PFSK-1 (cell line): Measurements from ENCODE around the gene TREX2.

Experiments used
- FOXP2 ChIP-seq: optimal IDR thresholded peaks from 2 replicates; pipeline ENCODE3; 2011; ENCODE audit warnings: borderline replicate concordance, control low read depth, inconsistent platforms; ENCODE audit not compliant: insufficient read depth; ENCODE audit errors: extremely low read length, extremely low read depth
- POLR2AphosphoS5 ChIP-seq: IDR thresholded peaks from 2 replicates; pipeline ENCODE4 v1.6.1; 2012; ENCODE audit warnings: low read depth, mild to moderate bottlenecking, control low read depth, low read length, moderate library complexity
- REST ChIP-seq, 2 experiments: IDR thresholded peaks; 2 replicates each; pipeline versions ENCODE4 v1.6.1 to v1.8.0; 2011 to 2012; ENCODE audit warnings: low read depth in 2 of 2, low read length in 2 of 2, control low read depth in 1 of 2, inconsistent platforms in 1 of 2, mild to moderate bottlenecking in 1 of 2, moderate library complexity in 1 of 2; ENCODE audit not compliant: insufficient read depth in 1 of 2
- SIN3A ChIP-seq: IDR thresholded peaks from 2 replicates; pipeline ENCODE4 v1.6.1; 2012; ENCODE audit warnings: mild to moderate bottlenecking, low read length, moderate library complexity, borderline replicate concordance; ENCODE audit not compliant: insufficient read depth
- TAF1 ChIP-seq: IDR thresholded peaks from 2 replicates; pipeline ENCODE4 v1.6.1; 2012; ENCODE audit warnings: low read length, control low read depth, borderline replicate concordance; ENCODE audit not compliant: insufficient read depth

The TREX2 gene

GRCh38 chrX:153456704-153457103, 10.8 kb upstream of the TREX2 start:
- TF ChIP-seq REST (IDR thresholded peaks at IDR 0.05; ENCODE audit: insufficient read depth in 1 of 2, low read depth in 2 of 2, low read length in 2 of 2): no peak
- no peak for TF ChIP-seq POLR2AphosphoS5
- no peak for TF ChIP-seq TAF1
- no peak for TF ChIP-seq FOXP2
- no peak for TF ChIP-seq SIN3A

- TF ChIP-seq TAF1 (no peak), SIN3A (no peak), FOXP2 (no peak), REST (IDR thresholded peaks at IDR 0.05; ENCODE audit: insufficient read depth in 1 of 2, low read depth in 2 of 2, low read length in 2 of 2) (no peak), POLR2AphosphoS5 (no peak)
These were observed 10.3 kb upstream of the TREX2 start for GRCh38 chrX:153456161-153456560.

GRCh38 chrX:153455571-153455970, 9.7 kb upstream of the TREX2 start:
- TF ChIP-seq REST (IDR thresholded peaks at IDR 0.05; ENCODE audit: insufficient read depth in 1 of 2, low read depth in 2 of 2, low read length in 2 of 2): no peak
- no peak for TF ChIP-seq POLR2AphosphoS5
- no peak for TF ChIP-seq FOXP2

GRCh38 chrX:153454901-153455550, 9.2 kb upstream of the TREX2 start:
- TF ChIP-seq SIN3A (no peak), POLR2AphosphoS5 (no peak), FOXP2 (no peak), REST (IDR thresholded peaks at IDR 0.05; ENCODE audit: insufficient read depth in 1 of 2, low read depth in 2 of 2, low read length in 2 of 2) (no peak), TAF1 (no peak)

GRCh38 chrX:153450949-153451277, 5.1 kb upstream of the TREX2 start:
- no peak for TF ChIP-seq TAF1
- TF ChIP-seq SIN3A: no peak
- TF ChIP-seq REST (IDR thresholded peaks at IDR 0.05; ENCODE audit: insufficient read depth in 1 of 2, low read depth in 2 of 2, low read length in 2 of 2): no peak
- TF ChIP-seq FOXP2: no peak
- TF ChIP-seq POLR2AphosphoS5: no peak
